Measurements from ENCODE around the gene CCR5AS.

- TF ChIP-seq CTCF (IDR thresholded peaks at IDR 0.05), result no peak
- no peak for TF ChIP-seq POLR2AphosphoS5 (IDR thresholded peaks at IDR 0.05)
- TF ChIP-seq POLR2A (IDR thresholded peaks at IDR 0.05; ENCODE audit: low read depth), result no peak
- no peak for TF ChIP-seq EP300 (IDR thresholded peaks at IDR 0.05)
Measured at GRCh38 chr3:46350262-46350565, 56.7 kb downstream of the CCR5AS start.

Measured in esophagus muscularis mucosa (tissue), 4 donors.